Astrocyte (in vitro differentiated cells and primary cell): ENCODE measurements around the gene SH3RF1. TPM values are rescaled to one million over a fixed set of nuclear protein-coding genes. Genes with fewer than 3 reads are reported as not detected.

Source experiments
- DNase-seq: peaks from one replicate; pipeline ENCODE4 v3.0.0-alpha.2; 2010; ENCODE audit warnings: low read depth
- FAIRE-seq: peaks from 2 replicates; lab custom pipeline; 2011; peaks lifted over from hg19 to GRCh38; lab: Jason Lieb, UNC
- H2AFZ ChIP-seq: 2 replicates; pipeline ENCODE4 v1.6.0; 2012; ENCODE audit warnings: low read depth, low read length, inconsistent platforms
- H3K27ac ChIP-seq: 2 replicates; pipeline ENCODE4 v1.5.1; 2011; ENCODE audit warnings: low read depth, low read length, inconsistent platforms
- H3K27me3 ChIP-seq: 2 replicates; pipeline ENCODE4 v1.6.0; 2011; ENCODE audit warnings: low read length, inconsistent platforms; ENCODE audit not compliant: insufficient read depth
- H3K36me3 ChIP-seq: 2 replicates; pipeline ENCODE4 v1.5.1; 2011; ENCODE audit warnings: low read length, inconsistent platforms; ENCODE audit not compliant: insufficient read depth
- H3K4me1 ChIP-seq: 2 replicates; pipeline ENCODE4 v1.5.1; 2011; ENCODE audit warnings: low read length, inconsistent platforms; ENCODE audit not compliant: insufficient read depth
- H3K4me2 ChIP-seq: 2 replicates; pipeline ENCODE4 v1.6.0; 2012; ENCODE audit warnings: low read length, inconsistent platforms
- H3K4me3 ChIP-seq: 2 replicates; pipeline ENCODE4 v1.5.1; 2011; ENCODE audit warnings: low read depth, mild to moderate bottlenecking, low read length, inconsistent platforms; ENCODE audit not compliant: insufficient read depth
- H3K79me2 ChIP-seq: 2 replicates; pipeline ENCODE4 v1.6.0; 2012; ENCODE audit warnings: mild to moderate bottlenecking, low read length, inconsistent platforms; ENCODE audit not compliant: insufficient read depth
- H3K9ac ChIP-seq: 2 replicates; pipeline ENCODE4 v1.6.0; 2012; ENCODE audit warnings: mild to moderate bottlenecking, low read length, inconsistent platforms
- H3K9me3 ChIP-seq: 2 replicates; pipeline ENCODE4 v1.5.1; 2012; ENCODE audit warnings: low read depth, mild to moderate bottlenecking, low read length, inconsistent platforms; ENCODE audit not compliant: insufficient read depth
- H4K20me1 ChIP-seq: 2 replicates; pipeline ENCODE4 v1.6.0; 2012; ENCODE audit warnings: low read length, inconsistent platforms; ENCODE audit not compliant: insufficient read depth
- H3K27ac Mint-ChIP-seq: one replicate; pipeline ENCODE4 v1.8.0; 2021; ENCODE audit warnings: mild to moderate bottlenecking, mixed read lengths; ENCODE audit not compliant: unreplicated experiment
- H3K27me3 Mint-ChIP-seq: one replicate; pipeline ENCODE4 v1.8.0; 2021; ENCODE audit warnings: low read depth, mixed read lengths; ENCODE audit not compliant: unreplicated experiment
- H3K36me3 Mint-ChIP-seq: one replicate; pipeline ENCODE4 v1.8.0; 2021; ENCODE audit warnings: low read depth, mixed read lengths; ENCODE audit not compliant: unreplicated experiment
- H3K4me1 Mint-ChIP-seq: one replicate; pipeline ENCODE4 v1.8.0; 2021; ENCODE audit warnings: low read depth, mixed read lengths; ENCODE audit not compliant: unreplicated experiment
- H3K4me3 Mint-ChIP-seq: one replicate; pipeline ENCODE4 v1.8.0; 2021; ENCODE audit warnings: mild to moderate bottlenecking, moderate library complexity, mixed read lengths; ENCODE audit not compliant: unreplicated experiment
- H3K9me3 Mint-ChIP-seq: one replicate; pipeline ENCODE4 v1.8.0; 2021; ENCODE audit warnings: mild to moderate bottlenecking, mixed read lengths; ENCODE audit not compliant: unreplicated experiment
- EZH2 ChIP-seq: IDR thresholded peaks from 2 replicates; pipeline ENCODE4 v1.6.1; 2012; ENCODE audit warnings: mild to moderate bottlenecking, low read length, inconsistent platforms; ENCODE audit not compliant: insufficient read depth
- total RNA-seq: library from RNA; stranded (reverse); gene quantifications from 2 replicates; pipeline ENCODE4 v1.2.1, GENCODE V29; 2021
- TF ChIP-seq, protein P1 (sequence below): IDR thresholded peaks from 2 replicates; pipeline ENCODE4 v1.5.1; 2011; ENCODE audit warnings: low read depth, mild to moderate bottlenecking, inconsistent platforms, low read length, moderate library complexity; ENCODE audit not compliant: insufficient read depth

SH3RF1 gene
- total RNA-seq, 1 donor from 2014 or later = 25.9 TPM

DNA sequence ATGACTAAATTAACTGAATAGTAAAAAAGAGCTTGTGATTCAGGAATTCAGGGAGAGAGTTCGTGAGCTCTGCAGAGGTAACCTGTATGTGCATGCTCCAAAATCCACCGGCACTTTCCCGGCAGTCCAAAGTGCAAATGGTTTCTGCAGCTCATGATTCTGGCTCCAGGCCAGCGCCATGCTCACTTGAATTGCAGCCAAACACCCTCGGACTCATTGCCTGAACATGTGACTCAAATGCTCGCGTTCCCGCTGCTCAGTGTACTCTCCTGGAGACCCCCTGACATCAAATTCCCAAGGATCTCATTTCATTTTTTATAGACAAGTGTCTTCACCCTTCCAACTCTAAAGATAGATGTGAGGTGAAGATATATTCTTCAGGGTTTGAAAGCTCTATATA lies 44.1 kb upstream of the SH3RF1 start:
- Mint-ChIP-seq H3K4me3 (no peak overlapping the region), H3K9me3 (peaks cover 2% of the 10 kb centered on the region), H3K36me3 (no peaks in the 10 kb centered on the region), H3K4me1 (peaks cover 16% of the 10 kb centered on the region), H3K27me3 (peaks cover 6% of the 10 kb centered on the region), H3K27ac (no peak overlapping the region)
- no peaks in the 10 kb centered on the region for H4K20me1 ChIP-seq
- H3K36me3 ChIP-seq = no peaks in the 10 kb centered on the region
- peak; percentile 58 for FAIRE-seq
- DNase-seq = peak; percentile 57
- peak overlapping the region; percentile 40 for H3K9ac ChIP-seq
- peak overlapping the region; percentile 72 for H3K4me2 ChIP-seq
- peak overlapping the region; percentile 26 for H3K4me3 ChIP-seq
- no peak overlapping the region for H2AFZ ChIP-seq
- no peaks in the 10 kb centered on the region for H3K27me3 ChIP-seq
- H3K79me2 ChIP-seq = no peaks in the 10 kb centered on the region
- peak overlapping the region; percentile 29 for H3K27ac ChIP-seq
- TF ChIP-seq EZH2 = no peak
- TF ChIP-seq, protein P1, sequence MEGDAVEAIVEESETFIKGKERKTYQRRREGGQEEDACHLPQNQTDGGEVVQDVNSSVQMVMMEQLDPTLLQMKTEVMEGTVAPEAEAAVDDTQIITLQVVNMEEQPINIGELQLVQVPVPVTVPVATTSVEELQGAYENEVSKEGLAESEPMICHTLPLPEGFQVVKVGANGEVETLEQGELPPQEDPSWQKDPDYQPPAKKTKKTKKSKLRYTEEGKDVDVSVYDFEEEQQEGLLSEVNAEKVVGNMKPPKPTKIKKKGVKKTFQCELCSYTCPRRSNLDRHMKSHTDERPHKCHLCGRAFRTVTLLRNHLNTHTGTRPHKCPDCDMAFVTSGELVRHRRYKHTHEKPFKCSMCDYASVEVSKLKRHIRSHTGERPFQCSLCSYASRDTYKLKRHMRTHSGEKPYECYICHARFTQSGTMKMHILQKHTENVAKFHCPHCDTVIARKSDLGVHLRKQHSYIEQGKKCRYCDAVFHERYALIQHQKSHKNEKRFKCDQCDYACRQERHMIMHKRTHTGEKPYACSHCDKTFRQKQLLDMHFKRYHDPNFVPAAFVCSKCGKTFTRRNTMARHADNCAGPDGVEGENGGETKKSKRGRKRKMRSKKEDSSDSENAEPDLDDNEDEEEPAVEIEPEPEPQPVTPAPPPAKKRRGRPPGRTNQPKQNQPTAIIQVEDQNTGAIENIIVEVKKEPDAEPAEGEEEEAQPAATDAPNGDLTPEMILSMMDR = no peak
- H3K9me3 ChIP-seq = no peaks in the 10 kb centered on the region
- H3K4me1 ChIP-seq = peaks cover 18% of the 10 kb centered on the region

DNA sequence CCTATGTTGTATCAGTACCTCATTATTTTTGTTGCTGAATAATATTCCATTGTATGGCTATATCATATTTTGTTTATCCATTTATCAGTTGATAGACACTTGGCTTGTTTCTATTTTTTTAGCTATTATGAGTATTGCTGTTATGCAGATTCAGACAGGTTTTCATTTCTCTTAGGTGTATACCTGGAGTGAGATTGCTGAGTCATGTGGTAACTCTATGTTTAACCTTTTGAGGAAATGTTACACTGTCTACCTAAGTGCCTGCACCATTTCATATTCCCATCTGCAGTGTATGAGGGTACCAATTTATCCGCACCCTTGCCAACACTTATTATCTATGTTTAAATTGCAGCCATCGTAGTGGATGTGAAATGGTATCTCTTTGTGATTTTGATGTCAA lies 43.0 kb upstream of the SH3RF1 start:
- H3K4me1 Mint-ChIP-seq = peaks cover 16% of the 10 kb centered on the region
- no peak overlapping the region for H3K4me3 Mint-ChIP-seq
- no peak for FAIRE-seq

More for the DNA sequence above, 43.0 kb upstream of the SH3RF1 start:
- no peaks in the 10 kb centered on the region for H3K79me2 ChIP-seq
- no peaks in the 10 kb centered on the region for H3K27me3 ChIP-seq
- no peak overlapping the region for H3K27ac ChIP-seq
- H3K36me3 ChIP-seq = no peaks in the 10 kb centered on the region
- no peaks in the 10 kb centered on the region for H4K20me1 ChIP-seq
- Mint-ChIP-seq H3K9me3 (peaks cover 2% of the 10 kb centered on the region), H3K36me3 (no peaks in the 10 kb centered on the region), H3K27me3 (peaks cover 6% of the 10 kb centered on the region), H3K27ac (no peak overlapping the region)
- no peak overlapping the region for H2AFZ ChIP-seq
- DNase-seq = no peak
- no peak overlapping the region for H3K4me2 ChIP-seq
- H3K9ac ChIP-seq = no peak overlapping the region
- peaks cover 18% of the 10 kb centered on the region for H3K4me1 ChIP-seq
- TF ChIP-seq, protein P1 = no peak
- no peak for TF ChIP-seq EZH2
- no peak overlapping the region for H3K4me3 ChIP-seq
- H3K9me3 ChIP-seq = no peaks in the 10 kb centered on the region
